ENCODE data around the gene FAM53B. TPM values are rescaled to one million over a fixed set of nuclear protein-coding genes. Genes with fewer than 3 reads are reported as not detected.

Gene FAM53B
- polyA plus RNA-seq, 1 of the 3 experiments (the other 2 are of a cell fraction) = 5.6 TPM

GRCh38 chr10:124656541-124656940 lies 87.6 kb downstream of the FAM53B start:
- no peaks in the 10 kb centered on the region for H3K9me2 ChIP-seq
- no peak overlapping the region for H3K27ac ChIP-seq (ENCODE audit: low read depth in 2 of 2, low read length in 1 of 2)
- H3F3A ChIP-seq (replicated peaks; ENCODE audit: insufficient read depth) = no peaks in the 10 kb centered on the region
- H3K4me3 ChIP-seq (ENCODE audit: low read depth in 2 of 2, low read length in 1 of 2) = no peak overlapping the region
- H2AFZ ChIP-seq (ENCODE audit: low read depth) = no peak overlapping the region
- no peaks in the 10 kb centered on the region for H3K27me3 ChIP-seq (ENCODE audit: insufficient read depth)
- no peak overlapping the region for H3K4me2 ChIP-seq
- H3K36me3 ChIP-seq (replicated peaks in 1 of 2; ENCODE audit: control insufficient read depth in 1 of 2, insufficient read depth in 2 of 2, low read length in 1 of 2) = no peaks in the 10 kb centered on the region
- no peaks in the 10 kb centered on the region for H3K9me3 ChIP-seq
- no peak for DNase-seq
- WGBS (ENCODE audit: low lambda C conversion rate) = 99% methylated on average over 6 of the region's 6 CpGs
- ChIA-PET POLR2A (no interaction called here), CTCF (no interaction called here)
- 0 out of 2 replicates have a peak, but pooled peaks cover 8% of the 10 kb centered on the region for H4K20me1 ChIP-seq (ENCODE audit: insufficient read depth)
- no peak for TF ChIP-seq MEF2A (IDR thresholded peaks at IDR 0.05; ENCODE audit: borderline replicate concordance, low read depth)
- no peak for TF ChIP-seq TEAD4 (IDR thresholded peaks at IDR 0.05; ENCODE audit: borderline replicate concordance, insufficient read depth)
- no peak for TF ChIP-seq FOXJ3 (CRISPR knock-in tag; IDR thresholded peaks at IDR 0.05)
- TF ChIP-seq MXI1 (IDR thresholded peaks at IDR 0.05; ENCODE audit: low read depth, low read length) = no peak
- no peak for TF ChIP-seq POLR2AphosphoS5 (IDR thresholded peaks at IDR 0.05; ENCODE audit: low read depth, low read length)
- no peak for TF ChIP-seq SMC3 (IDR thresholded peaks at IDR 0.05; ENCODE audit: low read depth, low read length)
- 0 out of 2 replicates have a peak, but pooled peaks cover 4% of the 10 kb centered on the region for H3K79me2 ChIP-seq (ENCODE audit: insufficient read depth)
- no peak overlapping the region for H3K9ac ChIP-seq
- H3K4me1 ChIP-seq (ENCODE audit: control insufficient read depth in 1 of 2, insufficient read depth in 2 of 2, low read depth in 1 of 2, low read length in 1 of 2) = peaks cover 0 to 29% of the 10 kb centered on the region in 2 experiments; a peak in 1 of 4 replicates

DNA sequence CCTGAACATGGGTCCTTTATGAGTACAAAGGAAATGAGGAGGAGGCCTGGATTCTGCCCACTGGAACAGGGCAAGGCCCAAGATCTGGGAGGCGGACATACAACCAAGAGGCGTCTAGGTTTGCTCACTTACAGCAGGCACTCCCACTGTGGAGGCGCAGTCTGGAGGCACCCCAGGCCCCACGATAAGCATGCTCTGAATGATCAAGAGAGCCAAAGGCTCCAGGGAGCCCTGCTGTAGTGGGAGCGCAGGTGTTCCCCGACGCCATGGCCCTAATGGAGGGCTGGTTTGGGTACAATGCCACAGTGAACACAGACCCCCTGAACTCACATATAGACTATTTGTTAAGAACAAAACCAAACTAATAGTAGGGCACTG lies 88.1 kb downstream of the FAM53B start:
- TF ChIP-seq GATA2 (CRISPR knock-in tag; IDR thresholded peaks at IDR 0.05) = no peak
- no peak for TF ChIP-seq ZBTB33 (IDR thresholded peaks at IDR 0.05; ENCODE audit: borderline replicate concordance, low read depth)
- TF ChIP-seq FOSL2 (IDR thresholded peaks at IDR 0.05; ENCODE audit: borderline replicate concordance, low read depth) = no peak
- no peak for TF ChIP-seq FOXJ3 (CRISPR knock-in tag; IDR thresholded peaks at IDR 0.05)
- TF ChIP-seq RFX5 (IDR thresholded peaks at IDR 0.05; ENCODE audit: low read length) = no peak
- no peak for TF ChIP-seq TAF1 (IDR thresholded peaks at IDR 0.05; ENCODE audit: borderline replicate concordance, low read depth, low read length)
- TF ChIP-seq MEF2A (IDR thresholded peaks at IDR 0.05; ENCODE audit: borderline replicate concordance, low read depth) = no peak
- TF ChIP-seq RAD21 (IDR thresholded peaks at IDR 0.05; ENCODE audit: low read length) = no peak
- TF ChIP-seq RCOR1 (IDR thresholded peaks at IDR 0.05; ENCODE audit: low read length) = no peak
- no peak for TF ChIP-seq USF2 (IDR thresholded peaks at IDR 0.05; ENCODE audit: borderline replicate concordance, low read depth, low read length)
- TF ChIP-seq, protein P1, sequence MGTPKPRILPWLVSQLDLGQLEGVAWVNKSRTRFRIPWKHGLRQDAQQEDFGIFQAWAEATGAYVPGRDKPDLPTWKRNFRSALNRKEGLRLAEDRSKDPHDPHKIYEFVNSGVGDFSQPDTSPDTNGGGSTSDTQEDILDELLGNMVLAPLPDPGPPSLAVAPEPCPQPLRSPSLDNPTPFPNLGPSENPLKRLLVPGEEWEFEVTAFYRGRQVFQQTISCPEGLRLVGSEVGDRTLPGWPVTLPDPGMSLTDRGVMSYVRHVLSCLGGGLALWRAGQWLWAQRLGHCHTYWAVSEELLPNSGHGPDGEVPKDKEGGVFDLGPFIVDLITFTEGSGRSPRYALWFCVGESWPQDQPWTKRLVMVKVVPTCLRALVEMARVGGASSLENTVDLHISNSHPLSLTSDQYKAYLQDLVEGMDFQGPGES (IDR thresholded peaks at IDR 0.05; ENCODE audit: low read depth, low read length) = no peak
- TF ChIP-seq FOXM1 (IDR thresholded peaks at IDR 0.05; ENCODE audit: low read depth) = no peak
- no peak for TF ChIP-seq YY1 (IDR thresholded peaks at IDR 0.05; ENCODE audit: low read depth)
- H3K4me1 ChIP-seq (ENCODE audit: control insufficient read depth in 1 of 2, insufficient read depth in 2 of 2, low read depth in 1 of 2, low read length in 1 of 2) = peaks cover 0 to 34% of the 10 kb centered on the region in 2 experiments; a peak in 1 of 4 replicates
- H3K27ac ChIP-seq (ENCODE audit: low read depth in 2 of 2, low read length in 1 of 2) = no peak overlapping the region
- POLR2A ChIA-PET = no interaction called here
- no peak overlapping the region for H2AFZ ChIP-seq (ENCODE audit: low read depth)
- H3K27me3 ChIP-seq (ENCODE audit: insufficient read depth) = no peaks in the 10 kb centered on the region
- no peaks in the 10 kb centered on the region for H3K9me2 ChIP-seq
- CTCF ChIA-PET = interaction anchor here (1.1 kb wide), 1 partner anchor 85 kb away, joined by 3 read pairs; no protein-coding TSS in a partner anchor
- H3K9ac ChIP-seq = no peak overlapping the region
- H3F3A ChIP-seq (replicated peaks; ENCODE audit: insufficient read depth) = no peaks in the 10 kb centered on the region
- WGBS (ENCODE audit: low lambda C conversion rate) = 97% methylated on average over 7 of the region's 7 CpGs
- H3K9me3 ChIP-seq = no peaks in the 10 kb centered on the region
- no peaks in the 10 kb centered on the region for H3K79me2 ChIP-seq (ENCODE audit: insufficient read depth)
- H3K36me3 ChIP-seq (replicated peaks in 1 of 2; ENCODE audit: control insufficient read depth in 1 of 2, insufficient read depth in 2 of 2, low read length in 1 of 2) = no peaks in the 10 kb centered on the region
- no peak overlapping the region for H3K4me3 ChIP-seq (ENCODE audit: low read depth in 2 of 2, low read length in 1 of 2)
- DNase-seq = no peak
- 0 out of 2 replicates have a peak, but pooled peaks cover 8% of the 10 kb centered on the region for H4K20me1 ChIP-seq (ENCODE audit: insufficient read depth)
- H3K4me2 ChIP-seq = no peak overlapping the region
